GM12801 (cell line): ENCODE data around the gene COX6A2.

ENCODE experiments used
- TF ChIP-seq, protein P1 (sequence below): IDR thresholded peaks from one replicate; pipeline ENCODE4 v1.5.1; 2011; ENCODE audit warnings: control low read depth; ENCODE audit not compliant: insufficient read length; ENCODE audit errors: extremely low read depth

The COX6A2 gene

DNA sequence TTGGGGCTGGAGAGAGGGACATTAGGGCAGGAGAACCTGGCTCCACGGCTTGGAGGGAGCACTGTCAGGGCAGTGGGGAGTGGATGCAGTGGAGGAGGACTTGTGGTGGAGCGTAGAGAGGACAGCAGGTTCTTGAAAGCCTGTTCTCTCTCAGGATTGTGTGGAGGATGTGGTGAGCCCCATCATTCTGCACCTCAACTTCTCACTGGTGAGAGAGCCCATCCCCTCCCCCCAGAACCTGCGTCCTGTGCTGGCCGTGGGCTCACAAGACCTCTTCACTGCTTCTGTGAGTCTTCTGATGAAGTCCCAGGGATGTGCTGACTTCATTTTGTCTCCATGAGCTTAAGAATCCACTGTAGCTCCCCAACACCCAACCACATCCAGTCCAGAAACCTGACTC, 13.5 kb downstream of the COX6A2 start:
- TF ChIP-seq, protein P1, sequence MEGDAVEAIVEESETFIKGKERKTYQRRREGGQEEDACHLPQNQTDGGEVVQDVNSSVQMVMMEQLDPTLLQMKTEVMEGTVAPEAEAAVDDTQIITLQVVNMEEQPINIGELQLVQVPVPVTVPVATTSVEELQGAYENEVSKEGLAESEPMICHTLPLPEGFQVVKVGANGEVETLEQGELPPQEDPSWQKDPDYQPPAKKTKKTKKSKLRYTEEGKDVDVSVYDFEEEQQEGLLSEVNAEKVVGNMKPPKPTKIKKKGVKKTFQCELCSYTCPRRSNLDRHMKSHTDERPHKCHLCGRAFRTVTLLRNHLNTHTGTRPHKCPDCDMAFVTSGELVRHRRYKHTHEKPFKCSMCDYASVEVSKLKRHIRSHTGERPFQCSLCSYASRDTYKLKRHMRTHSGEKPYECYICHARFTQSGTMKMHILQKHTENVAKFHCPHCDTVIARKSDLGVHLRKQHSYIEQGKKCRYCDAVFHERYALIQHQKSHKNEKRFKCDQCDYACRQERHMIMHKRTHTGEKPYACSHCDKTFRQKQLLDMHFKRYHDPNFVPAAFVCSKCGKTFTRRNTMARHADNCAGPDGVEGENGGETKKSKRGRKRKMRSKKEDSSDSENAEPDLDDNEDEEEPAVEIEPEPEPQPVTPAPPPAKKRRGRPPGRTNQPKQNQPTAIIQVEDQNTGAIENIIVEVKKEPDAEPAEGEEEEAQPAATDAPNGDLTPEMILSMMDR = no peak

DNA sequence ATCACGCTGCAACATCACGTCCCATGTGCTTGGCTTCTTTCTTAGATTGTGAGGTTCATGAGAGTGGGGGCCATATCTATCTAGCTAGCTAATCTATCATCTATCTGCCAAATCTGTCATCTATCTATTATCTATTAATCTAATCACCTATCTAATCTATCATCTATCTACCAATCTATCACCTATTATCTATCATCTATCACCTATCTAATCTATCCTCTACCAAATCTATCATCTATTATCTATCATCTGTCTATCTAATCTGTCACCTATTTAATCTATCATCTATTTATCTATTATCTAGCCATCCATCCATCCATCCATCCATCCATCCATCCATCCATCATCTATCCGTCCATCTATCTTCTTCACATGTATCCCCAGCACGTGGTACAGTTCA, 14.2 kb downstream of the COX6A2 start:
- TF ChIP-seq, protein P1 = no peak

DNA sequence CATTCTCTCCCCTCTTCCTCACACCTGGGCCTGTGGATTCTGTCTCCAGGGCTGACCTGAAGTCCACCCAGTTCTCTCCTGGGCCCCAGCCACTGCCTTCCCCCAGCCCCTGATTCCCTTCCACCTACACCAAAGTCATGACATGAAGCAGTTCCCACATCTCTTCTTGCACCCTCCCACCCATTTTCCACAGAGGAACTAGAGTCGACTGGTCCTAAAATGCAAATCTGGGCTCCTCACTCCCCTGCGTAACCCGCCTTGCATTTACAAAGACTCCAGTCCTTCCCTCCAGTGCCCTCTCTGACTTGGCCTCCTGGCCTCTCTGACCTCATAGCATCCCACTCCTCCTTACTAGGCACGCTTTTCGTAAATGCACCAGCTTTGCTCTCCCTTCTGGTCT, 14.8 kb downstream of the COX6A2 start:
- TF ChIP-seq, protein P1 = no peak

DNA sequence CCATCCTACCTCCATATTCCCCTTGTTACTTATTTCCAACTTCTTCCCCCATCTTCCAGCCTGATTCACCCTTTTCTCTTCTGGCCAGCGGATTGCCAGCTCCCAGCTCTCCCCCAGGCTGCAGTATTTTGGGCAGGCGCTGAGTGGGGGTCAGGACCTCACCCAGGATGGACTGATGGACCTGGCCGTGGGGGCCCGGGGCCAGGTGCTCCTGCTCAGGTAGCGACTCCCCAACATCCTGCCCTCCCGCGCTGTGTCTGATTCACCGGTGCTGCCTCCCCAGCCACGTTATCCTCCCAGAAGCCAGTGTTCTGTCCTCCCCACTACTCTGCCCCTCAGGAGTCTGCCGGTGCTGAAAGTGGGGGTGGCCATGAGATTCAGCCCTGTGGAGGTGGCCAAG, 15.4 kb downstream of the COX6A2 start:
- TF ChIP-seq, protein P1 = no peak

DNA sequence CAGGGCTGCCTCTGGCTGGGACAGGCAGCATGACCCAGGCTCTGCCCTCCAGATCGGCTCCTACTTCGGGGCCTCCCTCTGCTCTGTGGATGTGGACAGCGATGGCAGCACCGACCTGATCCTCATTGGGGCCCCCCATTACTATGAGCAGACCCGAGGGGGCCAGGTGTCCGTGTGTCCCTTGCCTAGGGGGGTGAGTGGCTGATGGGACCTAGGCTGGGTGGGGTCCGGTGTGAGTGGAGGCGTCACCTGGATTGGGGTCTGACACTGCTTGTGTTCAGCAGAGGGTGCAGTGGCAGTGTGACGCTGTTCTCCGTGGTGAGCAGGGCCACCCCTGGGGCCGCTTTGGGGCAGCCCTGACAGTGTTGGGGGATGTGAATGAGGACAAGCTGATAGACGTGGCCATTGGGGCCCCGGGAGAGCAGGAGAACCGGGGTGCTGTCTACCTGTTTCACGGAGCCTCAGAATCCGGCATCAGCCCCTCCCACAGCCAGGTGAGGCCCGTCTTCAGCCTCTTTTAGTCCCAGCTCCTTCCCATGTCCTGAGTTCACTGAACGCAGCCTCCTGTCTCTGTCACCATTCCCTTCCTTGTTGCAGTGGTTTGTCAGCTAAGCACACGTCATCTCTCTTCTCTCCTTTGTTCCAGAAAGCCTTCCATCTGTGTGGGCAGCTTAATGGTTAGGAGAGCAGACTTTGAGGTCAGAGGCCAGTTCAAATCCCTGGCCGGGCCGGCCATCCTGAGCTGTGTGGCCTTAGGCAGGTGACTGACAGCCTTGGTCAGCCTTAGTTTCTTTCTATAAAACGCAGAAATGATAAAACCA, 16.9 kb downstream of the COX6A2 start:
- TF ChIP-seq, protein P1 = no peak

DNA sequence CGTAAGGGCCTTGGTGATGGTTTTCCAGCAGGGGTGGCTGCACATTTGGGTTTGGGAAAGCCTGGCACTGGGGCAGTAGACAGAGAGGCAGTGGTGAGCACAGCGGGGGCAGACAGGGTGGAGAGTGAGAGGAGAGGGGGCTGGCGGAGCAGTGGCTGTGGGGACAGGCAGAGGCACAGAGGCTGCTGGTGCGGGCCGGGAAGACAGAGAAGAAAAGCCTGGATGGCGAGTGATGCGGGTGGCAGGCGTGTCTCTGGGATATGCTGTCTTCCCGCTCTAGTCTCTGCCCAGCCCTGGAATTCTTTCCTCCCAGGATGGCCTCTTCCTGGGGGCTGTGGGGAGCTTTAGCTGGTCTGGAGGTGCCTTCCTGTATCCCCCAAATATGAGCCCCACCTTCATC, 18.1 kb downstream of the COX6A2 start:
- TF ChIP-seq, protein P1 = no peak

DNA sequence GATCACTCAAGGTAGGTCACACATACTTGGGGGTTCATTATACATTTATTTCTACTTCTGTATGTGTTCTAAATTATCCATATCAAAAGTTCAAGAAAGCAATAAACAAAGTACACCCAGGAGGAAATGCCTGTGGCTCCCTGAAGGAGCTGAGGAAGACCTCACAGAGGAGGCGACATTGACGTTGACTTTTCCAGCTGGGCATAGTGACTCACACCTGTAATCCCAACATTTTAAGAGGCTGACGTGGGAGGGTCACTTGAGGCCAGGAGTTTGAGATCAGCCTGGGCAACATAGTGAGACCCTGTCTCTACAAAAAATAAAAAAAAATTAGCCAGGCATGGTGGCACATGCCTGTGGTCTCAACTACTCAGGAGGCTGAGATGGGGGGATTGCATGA, 18.7 kb downstream of the COX6A2 start:
- TF ChIP-seq, protein P1 = no peak
